Fibroblast of lung (primary cell): ENCODE measurements around the gene FAM222B.

Experiments
- CTCF ChIP-seq, 2 donors: IDR thresholded peaks in 1 of 2; conservative IDR thresholded peaks in 1 of 2; 1 replicate in 1 of 2; 2 replicates in 1 of 2; pipeline ENCODE4 v1.5.1; 2011 to 2012; ENCODE audit warnings: low read length in 2 of 2, control low read depth in 1 of 2, inconsistent platforms in 1 of 2, low read depth in 1 of 2, mild to moderate bottlenecking in 1 of 2
- EZH2 ChIP-seq: IDR thresholded peaks from 2 replicates; pipeline ENCODE4 v1.5.1; 2012; ENCODE audit warnings: low read length, control low read depth, mild to moderate bottlenecking; ENCODE audit errors: missing control alignments

- TF ChIP-seq CTCF (conservative IDR thresholded peaks at IDR 0.05 in 1 of 2, IDR thresholded peaks at IDR 0.05 in 1 of 2; ENCODE audit: low read depth in 1 of 2, low read length in 2 of 2) (no peak), EZH2 (no peak)
Observed at GRCh38 chr17:28716740-28717577, 125.6 kb downstream of the FAM222B start.
